Subcutaneous adipose tissue (tissue), 4 donors: ENCODE results near the gene SESN1. TPM values are rescaled to one million over a fixed set of nuclear protein-coding genes. Genes with fewer than 3 reads are reported as not detected.

Experiments
- CTCF ChIP-seq: fragments of 450-650 bp; IDR thresholded peaks from one replicate; pipeline ENCODE4 v1.5.1; 2016; ENCODE audit warnings: low read depth, mild to moderate bottlenecking, control low read depth, antibody characterized with exemption, moderate library complexity
- total RNA-seq, 4 donors: library from RNA; depleted of rRNA; stranded (reverse); fragments of >200 nt; gene quantifications; one replicate each; pipeline ENCODE4 v1.1.0, GENCODE V29; 2016

The SESN1 gene
- total RNA-seq, 4 donors from 2014 or later, result 67.8 to 208 (median 162) TPM

DNA sequence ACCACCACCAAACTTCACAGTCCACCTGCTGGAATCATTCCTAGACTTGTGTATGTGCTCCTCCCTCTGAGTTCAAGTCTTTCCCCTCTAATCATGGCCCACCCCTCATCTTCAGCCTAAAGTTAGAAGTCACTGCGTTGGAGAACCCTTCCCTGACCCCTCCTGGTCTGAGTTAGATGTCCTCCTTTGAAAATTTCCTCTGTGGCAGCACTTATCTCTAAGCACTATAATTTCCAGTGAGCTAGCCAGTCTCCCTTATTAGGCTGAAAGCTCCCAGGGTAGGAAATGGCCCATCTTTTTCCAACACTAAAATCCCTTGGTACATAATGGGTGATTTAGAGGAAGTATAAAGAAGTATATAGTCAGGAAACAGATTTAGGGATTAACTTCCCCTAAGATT, 63.2 kb downstream of the SESN1 start:
- TF ChIP-seq CTCF, result no peak

GRCh38 chr6:109029313-109029712, 65.3 kb downstream of the SESN1 start:
- TF ChIP-seq CTCF, result no peak

DNA sequence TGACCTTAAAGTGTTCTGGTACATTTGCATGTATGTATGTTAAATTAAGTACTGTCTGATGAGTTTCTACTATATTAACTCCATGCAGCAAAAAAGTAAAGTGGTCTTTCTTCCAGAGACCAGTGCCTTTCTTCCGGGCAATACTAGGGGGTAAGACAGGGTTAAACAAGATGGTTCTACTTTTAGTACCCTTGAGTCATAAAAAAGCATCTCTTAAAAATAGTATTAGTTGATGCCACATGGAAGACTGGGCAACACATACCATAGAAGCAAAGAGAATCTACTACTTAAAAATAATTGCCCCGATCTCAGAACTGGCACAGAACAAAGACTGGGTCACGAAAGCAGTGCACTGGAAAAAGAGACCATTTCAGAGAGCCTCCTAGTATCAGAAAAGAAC, 66.2 kb downstream of the SESN1 start:
- TF ChIP-seq CTCF, result no peak

- no peak for TF ChIP-seq CTCF
These were observed 66.7 kb downstream of the SESN1 start for GRCh38 chr6:109027964-109028363.

GRCh38 chr6:109025639-109026038, 69.0 kb downstream of the SESN1 start:
- no peak for TF ChIP-seq CTCF

DNA sequence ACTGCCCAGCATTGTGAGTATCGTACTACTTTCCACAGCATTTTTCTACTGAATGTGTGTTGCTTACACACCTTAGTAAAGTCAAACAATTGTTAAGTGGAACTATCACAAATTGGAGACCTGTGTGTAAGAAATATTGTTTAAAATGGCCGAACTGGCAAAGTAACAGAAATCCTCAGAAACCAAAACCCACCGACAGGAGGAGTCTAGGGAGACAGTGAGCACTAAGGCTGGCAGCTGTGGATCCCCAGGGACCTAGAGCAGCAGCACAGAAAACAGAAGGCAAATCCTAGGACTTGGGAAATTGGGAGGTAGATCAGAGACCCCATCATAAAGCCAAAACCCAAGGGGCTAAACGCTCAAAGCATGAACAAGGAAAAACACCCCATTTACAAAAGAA, 69.9 kb downstream of the SESN1 start:
- no peak for TF ChIP-seq CTCF

DNA sequence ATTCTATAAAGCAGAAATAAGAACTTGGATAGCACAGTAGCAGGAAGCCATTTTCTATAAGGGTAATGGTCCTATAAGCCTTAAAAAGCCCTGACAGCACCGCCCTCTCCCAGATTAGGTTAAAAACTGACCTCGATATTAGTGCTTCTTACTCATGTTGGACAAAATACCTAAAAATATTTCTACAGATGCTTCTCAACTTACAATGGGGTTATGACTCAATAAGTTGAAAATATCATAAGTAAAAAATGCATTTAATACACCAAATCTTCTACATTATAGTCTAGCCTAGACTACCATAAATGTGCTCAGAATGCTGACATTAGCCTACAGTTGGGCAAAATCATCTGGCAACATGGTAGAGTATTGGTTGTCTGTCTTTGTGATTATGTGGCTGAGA, 70.3 kb downstream of the SESN1 start:
- TF ChIP-seq CTCF, result no peak
